Tibial nerve (tissue), 4 donors: ENCODE results near the gene RNF207. TPM values are rescaled to one million over a fixed set of nuclear protein-coding genes. Genes with fewer than 3 reads are reported as not detected.

Experiments
- DNase-seq, 2 donors: peaks; one replicate each; pipeline ENCODE4 v3.0.0-alpha.2; 2019; ENCODE audit warnings: low spot score in 2 of 2
- H3K27ac ChIP-seq, 4 donors: fragments of 200-600 bp; sonication (generic) in 3 of 4; one replicate each; pipeline ENCODE4 v1.5.1; 2017 to 2019; ENCODE audit warnings: mild to moderate bottlenecking in 1 of 4
- H3K27me3 ChIP-seq, 2 donors: fragments of 200-600 bp; sonication (generic) in 1 of 2; one replicate each; pipeline versions ENCODE4 v1.5.1 to v1.6.0; 2017 to 2019
- H3K36me3 ChIP-seq, 3 donors: fragments of 200-600 bp; sonication (generic); one replicate each; pipeline ENCODE4 v1.5.1; 2018 to 2019
- H3K4me1 ChIP-seq, 4 donors: fragments of 200-600 bp; sonication (generic) in 3 of 4; one replicate each; pipeline ENCODE4 v1.5.1; 2017 to 2019
- H3K4me3 ChIP-seq, 4 donors: fragments of 200-600 bp; sonication (generic) in 3 of 4; one replicate each; pipeline ENCODE4 v1.5.1; 2017 to 2019; ENCODE audit warnings: mild to moderate bottlenecking in 1 of 4, moderate library complexity in 1 of 4
- H3K9me3 ChIP-seq, 4 donors: fragments of 200-600 bp; sonication (generic) in 3 of 4; one replicate each; pipeline ENCODE4 v1.5.1; 2017 to 2019
- EP300 ChIP-seq, 2 donors: sonication (generic); formaldehyde crosslinking; IDR thresholded peaks; one replicate each; pipeline ENCODE4 v1.6.1; 2017; ENCODE audit warnings: antibody characterized with exemption in 2 of 2, mild to moderate bottlenecking in 1 of 2
- POLR2A ChIP-seq, 2 donors: fragments of 450-650 bp; IDR thresholded peaks; one replicate each; pipeline ENCODE4 v1.6.1; 2017; ENCODE audit warnings: antibody characterized with exemption in 2 of 2, mild to moderate bottlenecking in 2 of 2, moderate library complexity in 2 of 2
- WGBS, 2 donors: methylation state at CpG; one replicate each; pipeline ENCODE4 v1.1.5; 2018; 5-methylcytosine and 5-hydroxymethylcytosine counted together
- total RNA-seq, 4 donors: library from RNA; depleted of rRNA; stranded (reverse); fragments of >200 nt; gene quantifications; one replicate each; pipeline ENCODE4 v1.1.0, GENCODE V29; 2016
- TF ChIP-seq, protein P1 (sequence below), 5 experiments: fragments of 200-600 bp in 3 of 5; fragments of 450-650 bp in 2 of 5; sonication (generic) in 3 of 5; IDR thresholded peaks; one replicate each; pipeline ENCODE4 v1.5.1; 2016 to 2019; ENCODE audit warnings: antibody characterized with exemption in 5 of 5, mild to moderate bottlenecking in 3 of 5, moderate library complexity in 2 of 5

RNF207 gene
- total RNA-seq, 4 donors from 2014 or later: 22.3 to 128 (median 42.3) TPM

- Histone ChIP-seq H3K27ac (peak overlapping the region in 3 of 4 donors; percentile 40 to 87 (median 53)), H3K9me3 (no peaks in the 10 kb centered on the region), H3K27me3 (no peaks in the 10 kb centered on the region), H3K4me1 (peaks cover 0 to 50% (median 30%) of the 10 kb centered on the region in 4 donors), H3K36me3 (no peaks in the 10 kb centered on the region), H3K4me3 (no peak overlapping the region)
- TF ChIP-seq, protein P1, sequence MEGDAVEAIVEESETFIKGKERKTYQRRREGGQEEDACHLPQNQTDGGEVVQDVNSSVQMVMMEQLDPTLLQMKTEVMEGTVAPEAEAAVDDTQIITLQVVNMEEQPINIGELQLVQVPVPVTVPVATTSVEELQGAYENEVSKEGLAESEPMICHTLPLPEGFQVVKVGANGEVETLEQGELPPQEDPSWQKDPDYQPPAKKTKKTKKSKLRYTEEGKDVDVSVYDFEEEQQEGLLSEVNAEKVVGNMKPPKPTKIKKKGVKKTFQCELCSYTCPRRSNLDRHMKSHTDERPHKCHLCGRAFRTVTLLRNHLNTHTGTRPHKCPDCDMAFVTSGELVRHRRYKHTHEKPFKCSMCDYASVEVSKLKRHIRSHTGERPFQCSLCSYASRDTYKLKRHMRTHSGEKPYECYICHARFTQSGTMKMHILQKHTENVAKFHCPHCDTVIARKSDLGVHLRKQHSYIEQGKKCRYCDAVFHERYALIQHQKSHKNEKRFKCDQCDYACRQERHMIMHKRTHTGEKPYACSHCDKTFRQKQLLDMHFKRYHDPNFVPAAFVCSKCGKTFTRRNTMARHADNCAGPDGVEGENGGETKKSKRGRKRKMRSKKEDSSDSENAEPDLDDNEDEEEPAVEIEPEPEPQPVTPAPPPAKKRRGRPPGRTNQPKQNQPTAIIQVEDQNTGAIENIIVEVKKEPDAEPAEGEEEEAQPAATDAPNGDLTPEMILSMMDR (IDR thresholded peaks at IDR 0.05): no peak
- TF ChIP-seq EP300 (IDR thresholded peaks at IDR 0.05) (no peak), POLR2A (IDR thresholded peaks at IDR 0.05) (no peak)
- DNase-seq: no peak
- WGBS, 2 donors: 72 to 84% methylated on average over 11 to 14 of the region's 14 CpGs
Measured at GRCh38 chr1:6269296-6269695, 63.4 kb downstream of the RNF207 start.

DNA sequence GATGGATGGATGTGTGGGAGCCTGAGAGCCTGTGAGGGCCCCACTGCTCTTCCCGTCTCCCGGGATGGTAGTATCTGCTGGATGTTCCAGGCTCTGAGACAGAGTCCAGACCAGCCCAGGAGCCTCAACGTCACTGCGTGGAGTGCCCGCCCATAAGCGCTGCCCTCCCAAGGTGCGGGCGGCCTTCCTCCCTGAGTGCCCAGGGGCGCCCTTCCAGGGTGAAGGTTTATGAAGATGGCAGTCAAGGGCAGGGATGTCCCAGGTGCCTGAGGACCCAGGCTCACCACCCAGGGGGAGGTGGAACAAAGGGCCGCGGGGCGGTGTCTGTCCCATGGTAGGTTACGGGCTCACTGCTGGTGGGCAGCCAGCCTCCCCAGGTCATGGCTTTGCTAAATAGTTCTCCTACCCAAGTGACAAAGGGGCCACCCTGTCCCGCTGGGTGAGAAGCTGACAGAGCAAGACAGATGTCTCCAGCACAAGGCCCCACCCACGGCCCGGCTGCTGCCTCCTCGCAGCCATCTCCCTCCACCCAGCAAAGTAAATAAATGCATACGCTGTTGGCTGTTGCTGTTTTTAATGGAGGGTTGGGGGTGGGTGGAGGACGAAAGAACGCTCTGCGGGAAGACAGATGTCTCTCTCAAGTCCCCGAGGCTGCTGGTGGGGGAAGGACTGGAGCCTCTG, 63.9 kb downstream of the RNF207 start:
- Histone ChIP-seq H3K27ac (peak overlapping the region in 3 of 4 donors; percentile 53 to 87 (median 74)), H3K4me3 (no peak overlapping the region), H3K9me3 (no peaks in the 10 kb centered on the region), H3K36me3 (no peaks in the 10 kb centered on the region), H3K4me1 (peaks cover 0 to 50% (median 30%) of the 10 kb centered on the region in 4 donors), H3K27me3 (no peaks in the 10 kb centered on the region)
- DNase-seq: no peak
- WGBS, 2 donors: 52 to 57% methylated on average over 9 to 17 of the region's 22 CpGs
- TF ChIP-seq EP300 (IDR thresholded peaks at IDR 0.05) (peak in 1 of 2 donors; percentile 25), POLR2A (IDR thresholded peaks at IDR 0.05) (no peak)
- TF ChIP-seq, protein P1 (IDR thresholded peaks at IDR 0.05): no peak

DNA sequence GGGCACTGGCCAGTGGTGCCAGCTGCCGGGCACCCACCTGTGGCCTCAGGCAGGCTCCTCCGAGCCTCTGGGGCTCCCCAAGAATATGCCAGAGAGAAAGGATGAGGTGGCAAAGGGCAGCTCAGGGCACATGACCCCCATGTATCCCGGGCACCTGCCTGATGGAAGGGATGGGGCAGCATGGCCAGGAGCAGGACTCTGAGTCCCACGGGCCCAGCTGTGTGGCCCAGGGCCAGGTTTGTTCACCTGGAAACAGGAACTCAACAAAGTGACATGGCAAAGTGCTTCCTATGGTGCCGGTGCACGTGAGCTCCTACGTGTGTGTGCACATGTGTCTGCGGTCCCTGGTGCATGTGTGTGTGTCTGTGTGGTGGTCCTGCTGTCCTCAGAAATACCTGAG, 64.5 kb downstream of the RNF207 start:
- no peaks in the 10 kb centered on the region for H3K27me3 ChIP-seq
- no peak overlapping the region for H3K4me3 ChIP-seq
- 55 to 68% methylated on average over 4 to 8 of the region's 8 CpGs for WGBS, 2 donors
- TF ChIP-seq, protein P1 (IDR thresholded peaks at IDR 0.05): no peak
- TF ChIP-seq POLR2A (IDR thresholded peaks at IDR 0.05): no peak
- no peak for TF ChIP-seq EP300 (IDR thresholded peaks at IDR 0.05)
- no peaks in the 10 kb centered on the region for H3K9me3 ChIP-seq
- H3K27ac ChIP-seq: peak overlapping the region in 3 of 4 donors; percentile 66 to 87 (median 74)
- peaks cover 0 to 50% (median 30%) of the 10 kb centered on the region in 4 donors for H3K4me1 ChIP-seq
- H3K36me3 ChIP-seq: no peaks in the 10 kb centered on the region
- no peak for DNase-seq

Other genes starting within 250 kb of the RNF207 start
- gene NPHP4, start 213.7 kb upstream of the RNF207 start, total RNA-seq: 10 to 100 TPM; 14.7 to 34.5 (median 28.0) TPM
- gene KCNAB2, start 160.2 kb upstream of the RNF207 start, total RNA-seq: 10 to 100 TPM in 2 of 4 donors, 1 to 10 TPM in 2; 7.0 to 21.4 (median 13.8) TPM
- under 1 TPM in 1 of 4 donors, not detected in 3; 0.30 TPM for gene CHD5, start 25.8 kb upstream of the RNF207 start, total RNA-seq
- gene RPL22, start 6.5 kb upstream of the RNF207 start, total RNA-seq: 100 to 1,000 TPM; 142 to 235 (median 159) TPM
- 10 to 100 TPM; 49.0 to 53.2 (median 51.4) TPM for gene ICMT, start 29.8 kb downstream of the RNF207 start, total RNA-seq
- gene HES3, start 38.1 kb downstream of the RNF207 start, total RNA-seq: not detected
- 10 to 100 TPM; 10.3 to 12.7 (median 11.3) TPM for gene GPR153, start 55.0 kb downstream of the RNF207 start, total RNA-seq
- 10 to 100 TPM; 18.6 to 29.4 (median 23.2) TPM for gene ACOT7, start 187.6 kb downstream of the RNF207 start, total RNA-seq
- not detected for gene HES2, start 213.8 kb downstream of the RNF207 start, total RNA-seq
- gene ESPN, start 218.7 kb downstream of the RNF207 start, total RNA-seq: 1 to 10 TPM in 3 of 4 donors, under 1 TPM in 1; 0.60 to 6.1 (median 1.7) TPM